ENCODE measurements around the gene ADIRF.

The ADIRF gene

GRCh38 chr10:86963341-86963919 lies 4.9 kb upstream of the ADIRF start:
- no peak overlapping the region for H3K4me3 ChIP-seq (ENCODE audit: low read depth, low read length)
- no peak for TF ChIP-seq CTCF (IDR thresholded peaks at IDR 0.05; ENCODE audit: borderline replicate concordance, insufficient read depth, low read depth, low read length)

DNA sequence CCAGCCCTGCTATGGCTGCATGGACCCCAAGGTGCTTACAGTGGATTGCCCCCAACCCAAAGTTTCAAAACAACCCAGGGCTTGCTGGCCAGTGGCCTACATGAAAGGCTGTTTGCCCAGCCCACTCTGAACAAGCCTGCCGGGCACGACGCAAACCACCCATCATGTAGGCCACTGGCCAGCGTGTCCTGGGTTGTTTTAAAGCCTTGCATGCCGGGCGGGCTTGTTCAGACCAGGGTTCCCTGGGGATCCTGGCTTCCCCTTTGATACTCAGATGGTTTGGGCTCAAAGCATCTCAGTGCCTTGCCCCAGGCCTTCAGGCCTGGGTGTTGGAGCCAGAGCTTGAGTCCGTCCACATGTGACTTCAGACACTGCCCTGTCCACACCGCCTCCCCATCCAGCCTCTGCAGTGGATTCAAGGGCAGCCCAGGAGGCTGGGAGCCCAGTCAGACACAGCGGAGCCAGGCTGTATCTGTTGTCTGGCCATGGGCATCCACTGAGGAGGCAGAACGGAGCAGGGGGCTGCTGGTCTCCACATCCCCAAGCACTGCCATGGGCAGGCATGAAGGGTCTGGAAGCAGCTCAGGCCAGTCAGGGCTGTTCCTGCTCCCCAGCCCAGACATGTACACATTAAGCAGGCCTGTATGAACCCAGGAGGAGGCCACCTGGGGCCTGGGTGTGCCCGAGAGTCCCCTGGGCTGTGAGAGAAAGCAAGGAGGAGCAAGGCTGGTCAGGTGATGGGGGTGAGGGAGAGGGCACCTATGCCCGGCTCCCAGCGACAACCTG lies 4.0 kb upstream of the ADIRF start:
- H3K4me3 ChIP-seq (ENCODE audit: low read depth, low read length) = no peak overlapping the region
- no peak for TF ChIP-seq CTCF (IDR thresholded peaks at IDR 0.05; ENCODE audit: borderline replicate concordance, insufficient read depth, low read depth, low read length)

GRCh38 chr10:86964847-86965190 lies 3.5 kb upstream of the ADIRF start:
- no peak overlapping the region for H3K4me3 ChIP-seq (ENCODE audit: low read depth, low read length)
- no peak for TF ChIP-seq CTCF (IDR thresholded peaks at IDR 0.05; ENCODE audit: borderline replicate concordance, insufficient read depth, low read depth, low read length)

- no peak for TF ChIP-seq CTCF (IDR thresholded peaks at IDR 0.05; ENCODE audit: borderline replicate concordance, insufficient read depth, low read depth, low read length)
- no peak overlapping the region for H3K4me3 ChIP-seq (ENCODE audit: low read depth, low read length)
Observed at GRCh38 chr10:86965986-86966654, 2.2 kb upstream of the ADIRF start.

- no peak for TF ChIP-seq CTCF (IDR thresholded peaks at IDR 0.05; ENCODE audit: borderline replicate concordance, insufficient read depth, low read depth, low read length)
- H3K4me3 ChIP-seq (ENCODE audit: low read depth, low read length) = no peak overlapping the region
Observed at GRCh38 chr10:86967481-86967941, 771 bp upstream of the ADIRF start.

- TF ChIP-seq CTCF (IDR thresholded peaks at IDR 0.05; ENCODE audit: borderline replicate concordance, insufficient read depth, low read depth, low read length) = no peak
- H3K4me3 ChIP-seq (ENCODE audit: low read depth, low read length) = no peak overlapping the region
Observed at GRCh38 chr10:86968994-86969355, 693 bp downstream of the ADIRF start.
